ENCODE measurements around the gene ERN1. TPM values are rescaled to one million over a fixed set of nuclear protein-coding genes. Genes with fewer than 3 reads are reported as not detected.
A peak's percentile ranks its signal among the peaks of the same experiment; 100 is the strongest.

ERN1 gene
- polyA plus RNA-seq, 1 donor: 10.3 TPM

GRCh38 chr17:63998050-63998720, 131.8 kb downstream of the ERN1 start, which contains the start of gene PRR29:
Gene PRR29 (plus strand): TSS chr17:63998351. CDS start chr17:63998365, 14 bp downstream.
- H3K36me3 ChIP-seq (ENCODE audit: control insufficient read depth, insufficient read depth, low read length): no peaks in the 10 kb centered on the region
- peak; percentile 67 to 78 for DNase-seq
- no peak within 1 kb of the TSS for H3K27ac ChIP-seq (ENCODE audit: low read length)
- peaks cover 25% of the 10 kb centered on the region for H3K27me3 ChIP-seq (ENCODE audit: control insufficient read depth, insufficient read depth, low read length)
- H3K9me3 ChIP-seq (ENCODE audit: control insufficient read depth, low read depth, low read length): no peaks in the 10 kb centered on the region
- WGBS (ENCODE audit: insufficient coverage, low lambda C conversion rate): no CpG with 5 or more reads among the region's 43 CpGs
- H3K4me1 ChIP-seq (ENCODE audit: control insufficient read depth, insufficient read depth, low read length): peaks cover 16% of the 10 kb centered on the region
- H3K4me3 ChIP-seq (ENCODE audit: low read length): peak within 1 kb of the TSS; percentile 69

- Histone ChIP-seq H3K36me3 (ENCODE audit: control insufficient read depth, insufficient read depth, low read length) (no peaks in the 10 kb centered on the region), H3K9me3 (ENCODE audit: control insufficient read depth, low read depth, low read length) (no peaks in the 10 kb centered on the region), H3K27ac (ENCODE audit: low read length) (no peak overlapping the region), H3K4me1 (ENCODE audit: control insufficient read depth, insufficient read depth, low read length) (peaks cover 16% of the 10 kb centered on the region), H3K4me3 (ENCODE audit: low read length) (peak overlapping the region; percentile 69), H3K27me3 (ENCODE audit: control insufficient read depth, insufficient read depth, low read length) (peaks cover 28% of the 10 kb centered on the region)
- no peak for DNase-seq
- WGBS (ENCODE audit: insufficient coverage, low lambda C conversion rate): no CpG with 5 or more reads among the region's 19 CpGs
These were observed 132.4 kb downstream of the ERN1 start for GRCh38 chr17:63997341-63998048.

DNA sequence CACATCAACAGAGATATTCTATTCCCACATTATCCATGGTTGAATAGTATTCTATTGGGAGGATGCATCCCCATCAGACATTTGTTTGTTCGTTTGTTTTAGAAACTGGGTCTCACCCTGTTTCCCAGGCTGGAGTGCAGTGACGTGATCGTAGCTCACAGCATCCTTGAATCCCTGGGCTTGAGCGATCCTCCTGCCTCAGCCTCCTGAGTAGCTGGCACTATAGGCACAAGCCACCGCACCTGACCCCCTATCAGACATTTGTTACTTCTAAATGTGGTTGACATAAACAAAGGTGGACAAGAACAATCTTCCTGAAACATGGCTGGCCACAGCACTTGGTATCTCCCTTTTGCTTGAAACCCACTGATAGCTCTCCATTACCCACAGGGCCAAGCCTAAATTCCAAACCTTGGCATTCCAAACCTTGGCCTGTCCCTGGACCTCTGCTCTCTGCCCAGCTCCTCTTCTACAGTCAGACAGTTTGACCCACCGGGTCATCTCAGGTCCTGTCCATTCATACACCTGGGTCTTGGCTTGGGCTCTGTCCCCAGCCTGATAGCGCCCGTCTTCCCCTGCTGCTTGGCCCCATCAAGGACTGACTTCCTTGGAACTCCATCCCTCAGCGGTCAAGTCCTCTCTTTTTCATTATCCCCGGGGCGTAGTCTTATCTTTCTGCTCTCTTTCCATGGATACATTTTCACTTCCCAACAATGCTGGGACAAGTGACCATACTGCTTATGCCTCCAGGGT, 133.3 kb downstream of the ERN1 start:
- Histone ChIP-seq H3K4me3 (ENCODE audit: low read length) (no peak overlapping the region), H3K36me3 (ENCODE audit: control insufficient read depth, insufficient read depth, low read length) (no peaks in the 10 kb centered on the region), H3K4me1 (ENCODE audit: control insufficient read depth, insufficient read depth, low read length) (peaks cover 11% of the 10 kb centered on the region), H3K9me3 (ENCODE audit: control insufficient read depth, low read depth, low read length) (no peaks in the 10 kb centered on the region), H3K27ac (ENCODE audit: low read length) (no peak overlapping the region), H3K27me3 (ENCODE audit: control insufficient read depth, insufficient read depth, low read length) (peaks cover 37% of the 10 kb centered on the region)
- no peak for DNase-seq
- WGBS (ENCODE audit: insufficient coverage, low lambda C conversion rate): 80% methylated on average over 1 of the region's 11 CpGs

GRCh38 chr17:63995626-63996025, 134.3 kb downstream of the ERN1 start:
- peaks cover 42% of the 10 kb centered on the region for H3K27me3 ChIP-seq (ENCODE audit: control insufficient read depth, insufficient read depth, low read length)
- H3K4me3 ChIP-seq (ENCODE audit: low read length): no peak overlapping the region
- H3K4me1 ChIP-seq (ENCODE audit: control insufficient read depth, insufficient read depth, low read length): peaks cover 11% of the 10 kb centered on the region
- DNase-seq: no peak
- no peaks in the 10 kb centered on the region for H3K9me3 ChIP-seq (ENCODE audit: control insufficient read depth, low read depth, low read length)
- H3K27ac ChIP-seq (ENCODE audit: low read length): no peak overlapping the region
- no peaks in the 10 kb centered on the region for H3K36me3 ChIP-seq (ENCODE audit: control insufficient read depth, insufficient read depth, low read length)
- no CpG with 5 or more reads among the region's 5 CpGs for WGBS (ENCODE audit: insufficient coverage, low lambda C conversion rate)

- peaks cover 50% of the 10 kb centered on the region for H3K27me3 ChIP-seq (ENCODE audit: control insufficient read depth, insufficient read depth, low read length)
- no CpG with 5 or more reads among the region's 3 CpGs for WGBS (ENCODE audit: insufficient coverage, low lambda C conversion rate)
- H3K36me3 ChIP-seq (ENCODE audit: control insufficient read depth, insufficient read depth, low read length): no peaks in the 10 kb centered on the region
- peaks cover 6% of the 10 kb centered on the region for H3K4me1 ChIP-seq (ENCODE audit: control insufficient read depth, insufficient read depth, low read length)
- no peaks in the 10 kb centered on the region for H3K9me3 ChIP-seq (ENCODE audit: control insufficient read depth, low read depth, low read length)
- no peak overlapping the region for H3K4me3 ChIP-seq (ENCODE audit: low read length)
- no peak for DNase-seq
- H3K27ac ChIP-seq (ENCODE audit: low read length): no peak overlapping the region
These were observed 136.5 kb downstream of the ERN1 start for GRCh38 chr17:63993368-63993985.

DNA sequence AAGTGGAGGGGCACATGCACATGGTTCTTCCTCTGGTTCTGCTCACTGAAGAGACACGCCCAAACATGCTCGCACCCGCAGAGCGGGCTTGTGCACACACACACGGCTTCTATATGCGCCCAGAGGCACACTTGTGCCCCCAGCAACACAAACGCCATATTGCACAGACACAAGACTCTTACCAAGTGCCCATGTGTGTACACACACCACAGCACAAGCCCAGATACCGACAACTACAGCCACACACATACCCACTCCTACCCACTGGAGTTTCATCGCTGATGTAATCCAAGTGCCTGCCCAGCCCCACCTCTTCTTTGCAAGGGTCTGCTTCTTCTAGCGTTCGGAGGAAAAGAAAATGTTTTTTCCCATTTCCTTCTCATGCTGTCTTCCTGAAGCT, 138.3 kb downstream of the ERN1 start:
- no peaks in the 10 kb centered on the region for H3K36me3 ChIP-seq (ENCODE audit: control insufficient read depth, insufficient read depth, low read length)
- no peak overlapping the region for H3K4me3 ChIP-seq (ENCODE audit: low read length)
- no peaks in the 10 kb centered on the region for H3K9me3 ChIP-seq (ENCODE audit: control insufficient read depth, low read depth, low read length)
- no peak overlapping the region for H3K27ac ChIP-seq (ENCODE audit: low read length)
- DNase-seq: no peak
- no CpG with 5 or more reads among the region's 11 CpGs for WGBS (ENCODE audit: insufficient coverage, low lambda C conversion rate)
- peaks cover 35% of the 10 kb centered on the region for H3K27me3 ChIP-seq (ENCODE audit: control insufficient read depth, insufficient read depth, low read length)
- H3K4me1 ChIP-seq (ENCODE audit: control insufficient read depth, insufficient read depth, low read length): peaks cover 5% of the 10 kb centered on the region

DNA sequence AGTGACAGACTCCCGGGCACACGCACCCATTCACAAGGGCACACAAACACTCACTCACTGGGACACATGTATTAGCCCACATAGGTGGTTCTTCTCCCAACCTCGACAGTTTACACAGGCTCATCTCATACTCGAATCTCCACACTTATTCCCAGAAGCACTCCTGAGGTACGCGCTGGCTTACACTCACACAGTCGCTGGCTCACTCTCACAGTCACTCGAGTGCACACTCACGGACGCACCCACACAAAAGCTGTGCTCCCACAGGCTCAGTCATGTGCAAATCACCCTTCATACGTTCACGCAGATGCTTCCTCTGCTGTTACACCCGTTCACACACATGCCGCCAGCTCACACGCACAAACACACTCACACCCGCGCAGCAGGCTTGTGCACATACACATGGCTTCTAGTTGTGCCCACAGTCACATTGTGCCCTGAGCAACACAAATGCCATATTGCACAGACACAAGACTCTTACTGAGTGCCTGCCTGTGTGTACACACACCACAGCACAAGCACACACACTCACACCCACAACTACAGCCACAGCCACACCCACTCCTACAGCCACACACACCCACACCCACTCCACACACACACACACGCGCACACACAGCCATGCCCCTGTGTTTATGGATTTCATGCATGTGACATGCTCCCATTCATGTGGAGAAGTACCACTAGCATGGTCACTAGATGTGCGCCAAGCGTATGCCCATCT, 140.2 kb downstream of the ERN1 start:
- Histone ChIP-seq H3K4me3 (ENCODE audit: low read length) (no peak overlapping the region), H3K36me3 (ENCODE audit: control insufficient read depth, insufficient read depth, low read length) (no peaks in the 10 kb centered on the region), H3K4me1 (ENCODE audit: control insufficient read depth, insufficient read depth, low read length) (peaks cover 7% of the 10 kb centered on the region), H3K27ac (ENCODE audit: low read length) (no peak overlapping the region), H3K27me3 (ENCODE audit: control insufficient read depth, insufficient read depth, low read length) (peaks cover 31% of the 10 kb centered on the region), H3K9me3 (ENCODE audit: control insufficient read depth, low read depth, low read length) (no peaks in the 10 kb centered on the region)
- DNase-seq: no peak
- WGBS (ENCODE audit: insufficient coverage, low lambda C conversion rate): no CpG with 5 or more reads among the region's 21 CpGs

Other genes starting within 250 kb of the ERN1 start
- gene GH2, start 248.2 kb downstream of the ERN1 start, polyA plus RNA-seq: not detected
- gene CSH1, start 233.6 kb downstream of the ERN1 start, polyA plus RNA-seq: 0.30 TPM
- not detected for gene CSHL1, start 218.9 kb downstream of the ERN1 start, polyA plus RNA-seq
- not detected for gene GH1, start 211.3 kb downstream of the ERN1 start, polyA plus RNA-seq
- gene CD79B, start 197.8 kb downstream of the ERN1 start, polyA plus RNA-seq: 1.2 TPM
- gene SCN4A, start 157.2 kb downstream of the ERN1 start, polyA plus RNA-seq: 0.22 TPM
- gene PRR29, start 131.8 kb downstream of the ERN1 start, polyA plus RNA-seq: 1.2 TPM
- gene ICAM2, start 109.5 kb downstream of the ERN1 start, polyA plus RNA-seq: 15.1 TPM
- 37.2 TPM for gene TEX2, start 133.1 kb upstream of the ERN1 start, polyA plus RNA-seq